GM23248 (cell line): ENCODE measurements around the gene GPRC6A.

ENCODE experiments used
- EZH2 ChIP-seq: fragments of 200-600 bp; sonication (generic); IDR thresholded peaks from 2 replicates; pipeline ENCODE4 v1.6.1; 2018; ENCODE audit warnings: antibody characterized with exemption, mild to moderate bottlenecking; ENCODE audit not compliant: insufficient read depth, poor library complexity, severe bottlenecking
- EZH2phosphoT487 ChIP-seq: fragments of 200-600 bp; sonication (generic); IDR thresholded peaks from 2 replicates; pipeline ENCODE4 v1.6.1; 2018; ENCODE audit warnings: antibody characterized with exemption, moderate library complexity, mild to moderate bottlenecking, low read depth; ENCODE audit not compliant: insufficient read depth

- no peak for TF ChIP-seq EZH2
- TF ChIP-seq EZH2phosphoT487, result no peak
These were observed 65.8 kb downstream of the GPRC6A start for GRCh38 chr6:116763048-116763447.
